ENCODE data around the gene AGFG1.

DNA sequence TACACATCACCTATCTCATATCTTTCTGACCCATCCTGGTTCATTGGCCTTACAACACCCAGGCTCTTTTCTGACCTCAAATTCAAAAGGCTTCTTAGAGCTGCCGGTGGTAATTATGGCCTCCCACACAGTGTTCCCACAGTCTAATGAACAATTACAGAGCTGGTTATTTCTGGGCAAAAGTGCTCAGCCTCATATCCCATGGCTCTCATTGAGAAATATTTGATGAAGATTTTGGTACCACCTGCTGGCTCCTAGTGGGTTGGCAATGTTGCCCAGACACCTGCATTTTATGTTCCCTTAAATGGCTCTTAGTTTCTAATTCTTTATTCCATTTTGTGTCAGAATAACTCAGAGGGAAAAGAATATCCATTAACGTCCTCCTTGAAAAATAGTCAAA, 106.7 kb downstream of the AGFG1 start:
- TF ChIP-seq, protein P1, sequence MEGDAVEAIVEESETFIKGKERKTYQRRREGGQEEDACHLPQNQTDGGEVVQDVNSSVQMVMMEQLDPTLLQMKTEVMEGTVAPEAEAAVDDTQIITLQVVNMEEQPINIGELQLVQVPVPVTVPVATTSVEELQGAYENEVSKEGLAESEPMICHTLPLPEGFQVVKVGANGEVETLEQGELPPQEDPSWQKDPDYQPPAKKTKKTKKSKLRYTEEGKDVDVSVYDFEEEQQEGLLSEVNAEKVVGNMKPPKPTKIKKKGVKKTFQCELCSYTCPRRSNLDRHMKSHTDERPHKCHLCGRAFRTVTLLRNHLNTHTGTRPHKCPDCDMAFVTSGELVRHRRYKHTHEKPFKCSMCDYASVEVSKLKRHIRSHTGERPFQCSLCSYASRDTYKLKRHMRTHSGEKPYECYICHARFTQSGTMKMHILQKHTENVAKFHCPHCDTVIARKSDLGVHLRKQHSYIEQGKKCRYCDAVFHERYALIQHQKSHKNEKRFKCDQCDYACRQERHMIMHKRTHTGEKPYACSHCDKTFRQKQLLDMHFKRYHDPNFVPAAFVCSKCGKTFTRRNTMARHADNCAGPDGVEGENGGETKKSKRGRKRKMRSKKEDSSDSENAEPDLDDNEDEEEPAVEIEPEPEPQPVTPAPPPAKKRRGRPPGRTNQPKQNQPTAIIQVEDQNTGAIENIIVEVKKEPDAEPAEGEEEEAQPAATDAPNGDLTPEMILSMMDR (conservative IDR thresholded peaks at IDR 0.05): no peak
- no peak for TF ChIP-seq EZH2 (IDR thresholded peaks at IDR 0.05; ENCODE audit: low read depth)
